Left ventricle myocardium superior (tissue), 1 donor: ENCODE measurements around the gene C20orf173. TPM values are rescaled to one million over a fixed set of nuclear protein-coding genes. Genes with fewer than 3 reads are reported as not detected.

Experiments
- ATAC-seq: fragments of 200-7000 bp; cut with Tn5 transposase; one replicate; pipeline ENCODE4 v1.9.1; 2020; ENCODE audit warnings: mild to moderate bottlenecking, moderate library complexity
- DNase-seq: peaks from one replicate; pipeline ENCODE4 v3.0.0-alpha.2; 2020
- intact Hi-C: fragments of 100-400 bp; cut with micrococcal nuclease; formaldehyde crosslinking; loops from one replicate; pipeline ENCODE4 v1.11.0; 2022
- total RNA-seq: library from RNA; stranded (reverse); fragmentation: NEBNext Ultra II Directional; extraction: Animal tissue kit (Norgen Biotek cat#: 25700); gene quantifications from one replicate; pipeline ENCODE4 v1.2.1, GENCODE V29; 2021
- donor health status: DM: no; HTN: yes; CAD: no; lungs with severe emphysema.

Gene C20orf173
- total RNA-seq, 1 donor from 2014 or later, result not detected

GRCh38 chr20:35511814-35512420, 17.5 kb downstream of the C20orf173 start:
- ATAC-seq (peak; percentile 53), DNase-seq (no peak)
- intact Hi-C loops, result no loop called here

- DNase-seq (no peak), ATAC-seq (no peak)
- intact Hi-C loops, result no loop called here
Measured at GRCh38 chr20:35510951-35511735, 18.3 kb downstream of the C20orf173 start.

DNA sequence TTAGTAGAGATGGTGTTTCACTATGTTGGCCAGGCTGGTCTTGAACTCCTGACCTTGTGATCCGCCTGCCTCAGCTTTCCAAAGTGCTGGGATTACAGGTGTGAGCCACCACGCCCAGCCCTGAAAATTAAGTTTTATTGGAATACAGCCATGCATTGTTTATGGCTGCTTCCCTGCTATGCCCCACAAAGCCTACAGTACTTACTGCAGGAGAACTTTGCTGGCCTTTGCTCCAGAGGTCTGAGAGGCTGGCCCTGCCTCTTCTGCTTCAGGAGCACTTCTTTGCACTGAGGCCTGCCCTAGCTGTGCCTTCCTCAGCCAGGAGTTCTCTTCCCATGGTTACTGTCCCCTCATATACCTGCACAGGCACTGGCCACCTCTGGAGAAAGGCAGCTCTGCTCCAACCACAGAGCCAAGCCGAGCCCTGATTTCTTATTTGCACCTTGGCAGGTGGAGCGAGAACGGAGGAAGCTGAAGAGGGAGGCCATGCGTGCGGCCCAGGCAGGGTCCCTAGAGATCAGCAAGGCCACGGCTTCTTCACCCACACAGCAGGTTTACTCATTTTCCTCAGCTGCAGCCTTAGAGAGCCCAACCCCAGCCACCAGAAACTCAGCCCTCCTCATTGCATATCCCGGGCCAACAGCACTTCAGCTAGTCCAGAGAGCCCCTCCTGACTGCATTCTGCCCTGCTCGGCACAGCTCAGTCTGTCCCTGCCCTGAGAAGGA, 20.8 kb downstream of the C20orf173 start:
- intact Hi-C loops, result no loop called here
- ATAC-seq (no peak), DNase-seq (no peak)

DNA sequence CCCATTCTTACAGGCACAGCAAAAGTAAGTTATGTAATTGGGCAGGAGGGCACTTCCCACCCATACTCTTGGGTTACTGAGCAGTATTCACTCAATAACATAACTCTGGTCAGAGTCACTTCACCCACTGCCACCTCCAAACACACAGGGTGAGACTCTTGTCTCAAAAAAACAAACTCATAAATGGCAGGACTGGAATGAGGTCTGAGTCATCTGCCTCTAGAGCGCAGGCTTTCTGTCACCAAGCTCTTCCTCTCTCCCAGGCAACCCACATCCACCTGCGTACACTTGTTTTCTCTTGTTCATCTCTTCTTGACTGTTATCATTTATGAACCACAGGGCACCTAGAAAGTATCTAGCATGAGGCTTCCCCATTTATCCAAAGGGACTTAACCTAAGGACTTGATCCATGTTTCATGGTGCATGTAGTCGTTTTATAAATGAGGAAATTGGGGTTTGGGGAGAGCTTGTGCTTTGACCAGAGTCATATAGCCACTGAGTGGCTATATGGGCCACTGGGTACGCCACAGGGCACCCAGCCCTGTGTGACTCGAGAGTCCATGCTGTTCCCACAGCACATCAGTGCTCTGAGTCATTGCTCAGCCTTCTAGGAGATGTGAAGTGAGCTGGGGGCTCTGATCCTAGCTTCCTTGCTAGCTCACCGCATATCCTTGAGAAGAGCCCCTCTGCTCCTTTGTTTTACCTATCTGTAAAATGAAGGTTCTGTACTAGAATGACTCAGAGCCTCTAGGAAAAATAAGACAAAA, 22.4 kb downstream of the C20orf173 start:
- DNase-seq, result no peak
- intact Hi-C loops, result no loop called here
- no peak for ATAC-seq

DNA sequence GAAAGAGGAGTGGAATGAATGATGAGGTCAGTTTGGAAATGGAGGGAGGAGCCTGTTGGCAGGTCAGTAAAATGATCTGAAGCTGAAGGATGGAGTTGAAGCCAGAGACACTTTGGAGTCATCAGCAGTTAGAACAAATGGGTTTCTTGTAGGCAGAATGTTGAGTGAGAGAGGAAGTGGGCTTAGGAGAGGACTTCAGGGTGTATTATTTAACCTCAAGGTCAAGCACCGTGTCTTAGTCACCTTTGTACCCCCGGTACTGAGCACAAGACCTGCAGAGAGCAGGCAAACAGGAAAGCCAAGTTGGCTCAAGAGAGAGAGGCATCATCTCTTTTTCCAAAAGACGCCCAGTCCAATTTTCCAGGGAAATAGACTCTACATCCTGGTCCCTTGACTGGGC, 23.3 kb downstream of the C20orf173 start:
- ATAC-seq (no peak), DNase-seq (no peak)
- intact Hi-C loops, result no loop called here

DNA sequence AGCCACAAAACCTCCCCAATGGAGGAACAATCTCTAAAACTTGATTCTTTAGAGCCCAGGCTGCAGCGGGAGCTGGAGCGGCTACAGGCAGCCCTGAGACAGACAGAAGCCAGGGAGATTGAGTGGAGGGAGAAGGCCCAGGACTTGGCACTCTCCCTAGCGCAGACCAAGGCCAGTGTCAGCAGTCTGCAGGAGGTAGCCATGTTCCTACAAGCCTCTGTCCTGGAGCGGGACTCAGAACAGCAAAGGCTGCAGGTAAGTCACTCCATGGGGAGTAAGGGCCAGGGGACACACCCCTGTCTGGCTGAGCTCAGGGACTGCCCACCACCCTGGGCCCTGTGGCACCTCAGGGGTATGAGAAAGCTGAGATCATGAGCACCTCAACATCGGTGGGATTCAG, 24.7 kb downstream of the C20orf173 start:
- ATAC-seq (no peak), DNase-seq (no peak)
- intact Hi-C loops, result no loop called here

- ATAC-seq (peak; percentile 66), DNase-seq (peak; percentile 65)
- intact Hi-C loops, result no loop called here
Measured at GRCh38 chr20:35503841-35504561, 25.5 kb downstream of the C20orf173 start.

DNA sequence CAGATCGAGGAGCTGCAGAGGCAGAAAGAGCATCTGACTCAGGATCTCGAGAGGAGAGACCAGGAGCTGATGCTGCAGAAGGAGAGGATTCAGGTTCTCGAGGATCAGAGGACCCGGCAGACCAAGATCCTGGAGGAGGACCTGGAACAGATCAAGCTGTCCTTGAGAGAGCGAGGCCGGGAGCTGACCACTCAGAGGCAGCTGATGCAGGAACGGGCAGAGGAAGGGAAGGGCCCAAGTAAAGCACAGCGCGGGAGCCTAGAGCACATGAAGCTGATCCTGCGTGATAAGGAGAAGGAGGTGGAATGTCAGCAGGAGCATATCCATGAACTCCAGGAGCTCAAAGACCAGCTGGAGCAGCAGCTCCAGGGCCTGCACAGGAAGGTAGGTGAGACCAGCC, 26.2 kb downstream of the C20orf173 start:
- DNase-seq, result no peak
- intact Hi-C loops, result no loop called here
- no peak for ATAC-seq

DNA sequence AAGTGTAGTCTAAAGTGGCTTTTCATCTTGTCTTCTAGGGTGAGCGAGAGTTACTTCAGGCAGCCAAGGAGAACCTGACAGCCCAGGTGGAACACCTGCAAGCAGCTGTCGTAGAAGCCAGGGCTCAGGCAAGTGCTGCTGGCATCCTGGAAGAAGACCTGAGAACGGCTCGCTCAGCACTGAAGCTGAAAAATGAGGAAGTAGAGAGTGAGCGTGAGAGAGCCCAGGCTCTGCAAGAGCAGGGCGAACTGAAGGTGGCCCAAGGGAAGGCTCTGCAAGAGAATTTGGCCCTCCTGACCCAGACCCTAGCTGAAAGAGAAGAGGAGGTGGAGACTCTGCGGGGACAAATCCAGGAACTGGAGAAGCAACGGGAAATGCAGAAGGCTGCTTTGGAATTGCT, 27.1 kb downstream of the C20orf173 start:
- no peak for DNase-seq
- no peak for ATAC-seq
- intact Hi-C loops, result no loop called here

DNA sequence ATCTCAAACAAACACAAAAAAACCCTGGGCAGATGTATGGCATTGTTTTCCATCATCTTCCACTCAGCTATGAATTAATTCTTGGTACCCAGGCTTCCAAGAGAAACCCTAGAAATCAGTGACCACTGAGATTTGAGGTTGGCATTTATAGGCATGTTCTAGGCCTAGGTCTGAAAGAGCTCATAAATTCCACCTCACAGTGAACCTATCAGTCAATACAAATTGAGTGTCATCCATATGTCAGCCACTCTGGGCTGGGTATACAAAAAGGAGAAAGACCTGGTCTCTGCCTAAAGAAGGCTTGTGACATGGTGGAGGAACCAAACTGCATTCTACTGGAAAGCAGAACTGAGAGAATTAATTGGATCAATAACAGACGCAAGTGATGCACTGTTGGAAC, 30.2 kb downstream of the C20orf173 start:
- no peak for ATAC-seq
- no peak for DNase-seq
- intact Hi-C loops, result no loop called here

GRCh38 chr20:35497780-35498189, 31.7 kb downstream of the C20orf173 start:
- peak; percentile 88 for DNase-seq
- peak; percentile 97 for ATAC-seq
- intact Hi-C loops, result no loop called here

- peak; percentile 43 for ATAC-seq
- DNase-seq, result no peak
- intact Hi-C loops, result no loop called here
Measured at GRCh38 chr20:35497320-35497719, 32.1 kb downstream of the C20orf173 start.

DNA sequence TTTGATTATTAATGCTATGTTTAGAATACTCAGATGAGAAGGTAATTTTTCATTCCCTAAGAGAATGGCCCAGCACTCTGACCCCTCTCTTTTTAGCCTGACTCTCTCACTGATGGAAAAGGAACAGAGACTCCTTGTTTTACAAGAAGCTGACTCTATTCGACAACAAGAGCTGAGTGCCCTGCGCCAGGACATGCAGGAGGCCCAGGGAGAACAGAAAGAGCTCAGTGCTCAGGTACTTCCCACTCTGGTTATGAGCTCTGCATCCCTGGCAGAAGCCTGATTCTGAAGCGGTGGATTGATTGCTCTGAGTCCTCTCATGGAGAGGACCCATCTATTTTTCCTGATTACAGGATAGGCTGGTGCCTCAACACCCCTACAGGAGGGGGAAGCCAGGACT, 33.0 kb downstream of the C20orf173 start:
- DNase-seq, result no peak
- ATAC-seq, result no peak
- intact Hi-C loops, result no loop called here

DNA sequence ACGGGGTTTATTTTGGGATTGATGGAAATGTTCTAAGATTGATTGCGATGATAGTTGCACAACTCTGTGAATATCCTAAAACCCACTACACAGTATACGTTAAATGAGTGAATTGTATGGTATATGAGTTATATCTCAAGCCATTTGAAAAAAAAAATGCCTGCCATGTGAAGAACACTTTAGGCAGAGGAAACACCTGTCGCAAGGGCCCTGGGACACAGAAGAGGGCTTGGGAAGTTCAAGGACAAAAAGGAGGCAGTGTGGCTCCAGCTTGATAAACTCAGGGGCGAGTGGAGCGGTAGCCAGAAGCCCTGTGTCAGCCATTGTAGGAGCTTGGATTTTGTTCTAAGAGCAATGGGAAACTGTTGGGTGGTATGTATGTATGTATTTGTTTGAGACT, 37.1 kb downstream of the C20orf173 start:
- intact Hi-C loops, result no loop called here

DNA sequence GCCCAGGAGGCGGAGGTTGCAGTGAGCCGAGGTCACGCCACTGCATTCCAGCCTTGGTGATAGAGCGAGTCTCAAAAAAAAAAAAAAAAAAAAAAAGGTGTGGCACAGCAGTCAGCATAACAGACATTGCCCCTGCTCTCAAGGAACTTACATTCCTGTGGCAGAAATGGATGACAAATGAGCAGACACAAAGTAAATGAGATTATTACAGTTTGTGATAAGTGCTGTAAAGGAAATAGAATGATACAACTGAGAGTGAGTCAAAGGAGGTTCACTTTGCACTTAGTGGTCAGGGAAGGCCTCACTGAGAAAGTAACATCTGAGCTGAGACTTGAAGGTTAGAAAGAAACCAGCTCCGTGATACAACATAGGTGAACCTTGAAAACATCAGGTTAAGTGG, 37.6 kb downstream of the C20orf173 start:
- DNase-seq (no peak), ATAC-seq (no peak)
- intact Hi-C loops, result no loop called here

More for the DNA sequence above, 37.1 kb downstream of the C20orf173 start:
- DNase-seq (no peak), ATAC-seq (no peak)

- peak; percentile 68 for ATAC-seq
- DNase-seq, result no peak
- intact Hi-C loops, result no loop called here
Measured at GRCh38 chr20:35490736-35491181, 38.7 kb downstream of the C20orf173 start.

DNA sequence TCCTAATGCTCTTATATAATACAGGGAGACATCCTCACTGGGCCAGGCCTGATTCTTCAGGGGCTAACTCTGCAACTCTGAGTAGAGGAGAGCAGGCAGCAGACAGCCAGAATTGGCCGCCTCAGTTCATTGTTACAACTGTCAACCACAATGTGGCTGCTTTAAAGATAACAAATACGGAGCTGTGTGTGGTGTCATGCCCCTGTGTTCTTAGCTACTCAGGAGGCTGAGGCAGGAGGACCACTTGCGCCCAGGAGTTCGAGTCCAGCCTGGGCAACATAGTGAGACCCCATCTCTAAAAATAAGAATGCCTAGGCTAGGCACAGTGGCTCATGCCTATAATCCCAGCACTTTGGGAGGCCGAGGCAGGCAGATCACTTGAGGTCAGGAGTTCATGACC, 39.7 kb downstream of the C20orf173 start:
- DNase-seq (no peak), ATAC-seq (no peak)
- intact Hi-C loops, result no loop called here

- intact Hi-C loops, result no loop called here
- ATAC-seq (no peak), DNase-seq (no peak)
Measured at GRCh38 chr20:35487479-35487878, 42.0 kb downstream of the C20orf173 start.

- intact Hi-C loops, result no loop called here
- DNase-seq, result no peak
- ATAC-seq, result no peak
Measured at GRCh38 chr20:35479798-35480197, 49.7 kb downstream of the C20orf173 start.
